ENCODE data around the gene LDLRAP1. TPM values are rescaled to one million over a fixed set of nuclear protein-coding genes. Genes with fewer than 3 reads are reported as not detected.

LDLRAP1 gene
- total RNA-seq, 2 donors from 2014 or later: 13.9 to 14.5 TPM

DNA sequence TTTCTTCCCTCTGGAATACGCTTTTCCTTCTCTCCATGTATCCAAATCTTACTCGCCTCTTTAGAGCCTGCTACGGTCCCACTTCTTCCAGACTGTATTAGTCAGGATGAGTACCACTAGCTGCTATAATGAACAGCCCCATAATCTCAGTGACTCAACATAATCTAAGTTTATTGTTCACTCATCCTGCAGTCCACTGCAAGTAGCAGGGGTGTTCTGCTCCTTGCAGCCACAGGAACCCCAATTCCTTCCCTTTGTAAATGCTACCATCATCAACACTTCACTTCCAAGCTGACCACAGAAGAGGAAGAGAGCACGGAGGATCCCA, 18.1 kb upstream of the LDLRAP1 start:
- no peak overlapping the region for H3K4me3 ChIP-seq (ENCODE audit: low read length)
- Mint-ChIP-seq H3K9me3 (peaks cover 10% of the 10 kb centered on the region), H3K36me3 (ENCODE audit: low read depth) (no peaks in the 10 kb centered on the region), H3K27ac (no peak overlapping the region), H3K4me3 (no peak overlapping the region), H3K4me1 (no peaks in the 10 kb centered on the region), H3K27me3 (ENCODE audit: insufficient read depth) (peaks cover 5% of the 10 kb centered on the region)
- H3K9me3 ChIP-seq (ENCODE audit: control insufficient read depth, low read length): no peaks in the 10 kb centered on the region
- H3K9ac ChIP-seq (ENCODE audit: extremely low read depth, low read length, poor library complexity, severe bottlenecking): no peak overlapping the region
- WGBS, 2 experiments (ENCODE audit: insufficient coverage in 1 of 2, insufficient read length in 1 of 2): 82 to 87% methylated on average over 3 to 4 of the region's 4 CpGs
- H3K27ac ChIP-seq (ENCODE audit: low read depth, low read length): no peak overlapping the region
- no peak for DNase-seq
- H3K4me1 ChIP-seq (ENCODE audit: control insufficient read depth, insufficient read depth, low read length): no peaks in the 10 kb centered on the region
- TF ChIP-seq, protein P1, sequence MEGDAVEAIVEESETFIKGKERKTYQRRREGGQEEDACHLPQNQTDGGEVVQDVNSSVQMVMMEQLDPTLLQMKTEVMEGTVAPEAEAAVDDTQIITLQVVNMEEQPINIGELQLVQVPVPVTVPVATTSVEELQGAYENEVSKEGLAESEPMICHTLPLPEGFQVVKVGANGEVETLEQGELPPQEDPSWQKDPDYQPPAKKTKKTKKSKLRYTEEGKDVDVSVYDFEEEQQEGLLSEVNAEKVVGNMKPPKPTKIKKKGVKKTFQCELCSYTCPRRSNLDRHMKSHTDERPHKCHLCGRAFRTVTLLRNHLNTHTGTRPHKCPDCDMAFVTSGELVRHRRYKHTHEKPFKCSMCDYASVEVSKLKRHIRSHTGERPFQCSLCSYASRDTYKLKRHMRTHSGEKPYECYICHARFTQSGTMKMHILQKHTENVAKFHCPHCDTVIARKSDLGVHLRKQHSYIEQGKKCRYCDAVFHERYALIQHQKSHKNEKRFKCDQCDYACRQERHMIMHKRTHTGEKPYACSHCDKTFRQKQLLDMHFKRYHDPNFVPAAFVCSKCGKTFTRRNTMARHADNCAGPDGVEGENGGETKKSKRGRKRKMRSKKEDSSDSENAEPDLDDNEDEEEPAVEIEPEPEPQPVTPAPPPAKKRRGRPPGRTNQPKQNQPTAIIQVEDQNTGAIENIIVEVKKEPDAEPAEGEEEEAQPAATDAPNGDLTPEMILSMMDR (conservative IDR thresholded peaks at IDR 0.05): no peak
- H3K36me3 ChIP-seq (ENCODE audit: control insufficient read depth, insufficient read depth, low read length): no peaks in the 10 kb centered on the region
- no peaks in the 10 kb centered on the region for H3K27me3 ChIP-seq (ENCODE audit: control insufficient read depth, insufficient read depth, low read length, poor library complexity, severe bottlenecking)

DNA sequence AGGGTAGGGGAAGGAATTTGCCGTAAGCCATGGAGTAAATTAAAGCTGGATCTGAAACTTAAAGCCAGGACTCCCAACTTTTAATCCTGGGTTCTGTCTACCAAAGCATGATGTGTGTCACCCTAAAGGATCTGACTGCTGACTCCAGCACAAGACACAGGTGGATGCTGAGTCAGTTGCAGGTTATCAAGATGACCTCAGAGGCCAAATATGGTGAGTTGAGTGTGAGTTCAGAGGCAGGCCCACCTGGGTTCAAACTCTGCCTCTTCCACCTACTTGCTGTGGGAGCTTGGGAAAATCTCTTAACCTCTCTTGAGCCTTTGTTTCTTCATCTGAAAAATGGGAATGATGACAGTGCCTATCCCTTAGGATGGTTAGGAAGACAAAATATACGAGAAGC, 16.7 kb upstream of the LDLRAP1 start:
- no peak overlapping the region for H3K4me3 Mint-ChIP-seq
- Histone ChIP-seq H3K36me3 (ENCODE audit: control insufficient read depth, insufficient read depth, low read length) (no peaks in the 10 kb centered on the region), H3K9ac (ENCODE audit: extremely low read depth, low read length, poor library complexity, severe bottlenecking) (no peak overlapping the region), H3K4me3 (ENCODE audit: low read length) (no peak overlapping the region), H3K9me3 (ENCODE audit: control insufficient read depth, low read length) (no peaks in the 10 kb centered on the region), H3K4me1 (ENCODE audit: control insufficient read depth, insufficient read depth, low read length) (no peaks in the 10 kb centered on the region), H3K27ac (ENCODE audit: low read depth, low read length) (no peak overlapping the region), H3K27me3 (ENCODE audit: control insufficient read depth, insufficient read depth, low read length, poor library complexity, severe bottlenecking) (no peaks in the 10 kb centered on the region)
- no peaks in the 10 kb centered on the region for H3K4me1 Mint-ChIP-seq
- peaks cover 5% of the 10 kb centered on the region for H3K27me3 Mint-ChIP-seq (ENCODE audit: insufficient read depth)
- no peak for DNase-seq
- peaks cover 10% of the 10 kb centered on the region for H3K9me3 Mint-ChIP-seq
- WGBS, 2 experiments (ENCODE audit: insufficient coverage in 1 of 2, insufficient read length in 1 of 2): 95 to 96% methylated on average over 2 of the region's 2 CpGs
- no peaks in the 10 kb centered on the region for H3K36me3 Mint-ChIP-seq (ENCODE audit: low read depth)
- no peak overlapping the region for H3K27ac Mint-ChIP-seq
- TF ChIP-seq, protein P1 (conservative IDR thresholded peaks at IDR 0.05): no peak

GRCh38 chr1:25527226-25527846, 16.1 kb upstream of the LDLRAP1 start:
- DNase-seq: no peak
- peaks cover 5% of the 10 kb centered on the region for H3K27me3 Mint-ChIP-seq (ENCODE audit: insufficient read depth)
- no peaks in the 10 kb centered on the region for H3K36me3 ChIP-seq (ENCODE audit: control insufficient read depth, insufficient read depth, low read length)
- H3K9ac ChIP-seq (ENCODE audit: extremely low read depth, low read length, poor library complexity, severe bottlenecking): no peak overlapping the region
- H3K4me1 ChIP-seq (ENCODE audit: control insufficient read depth, insufficient read depth, low read length): no peaks in the 10 kb centered on the region
- no peaks in the 10 kb centered on the region for H3K9me3 ChIP-seq (ENCODE audit: control insufficient read depth, low read length)
- H3K4me3 Mint-ChIP-seq: no peak overlapping the region
- peaks cover 10% of the 10 kb centered on the region for H3K9me3 Mint-ChIP-seq
- H3K4me1 Mint-ChIP-seq: no peaks in the 10 kb centered on the region
- H3K27ac Mint-ChIP-seq: no peak overlapping the region
- WGBS, 2 experiments (ENCODE audit: insufficient coverage in 1 of 2, insufficient read length in 1 of 2): 89 to 91% methylated on average over 11 to 12 of the region's 12 CpGs
- H3K4me3 ChIP-seq (ENCODE audit: low read length): no peak overlapping the region
- TF ChIP-seq, protein P1 (conservative IDR thresholded peaks at IDR 0.05): no peak
- no peaks in the 10 kb centered on the region for H3K36me3 Mint-ChIP-seq (ENCODE audit: low read depth)
- no peaks in the 10 kb centered on the region for H3K27me3 ChIP-seq (ENCODE audit: control insufficient read depth, insufficient read depth, low read length, poor library complexity, severe bottlenecking)
- no peak overlapping the region for H3K27ac ChIP-seq (ENCODE audit: low read depth, low read length)
